ENCODE results near the gene HDLBP. TPM values are rescaled to one million over a fixed set of nuclear protein-coding genes. Genes with fewer than 3 reads are reported as not detected.

Gene HDLBP
- total and polyA plus RNA-seq, 2 experiments from 2014 or later = 230 to 306 TPM

GRCh38 chr2:241260911-241261310 lies 54.6 kb downstream of the HDLBP start (continued):
- TF ChIP-seq NANOG (IDR thresholded peaks at IDR 0.05; ENCODE audit: borderline replicate concordance) = no peak
- no peak for TF ChIP-seq ETS1 (IDR thresholded peaks at IDR 0.05)
- no peak for TF ChIP-seq CREB1 (CRISPR knock-in tag; IDR thresholded peaks at IDR 0.05; ENCODE audit: low read depth)
- TF ChIP-seq STAT1 (IDR thresholded peaks at IDR 0.05; ENCODE audit: unreplicated experiment) = no peak
- no peak for TF ChIP-seq ZNF331 (CRISPR knock-in tag; IDR thresholded peaks at IDR 0.05; ENCODE audit: low read depth)
- no peak for TF ChIP-seq POLR2AphosphoS5 (IDR thresholded peaks at IDR 0.05; ENCODE audit: low read depth)
- TF ChIP-seq, protein P1, sequence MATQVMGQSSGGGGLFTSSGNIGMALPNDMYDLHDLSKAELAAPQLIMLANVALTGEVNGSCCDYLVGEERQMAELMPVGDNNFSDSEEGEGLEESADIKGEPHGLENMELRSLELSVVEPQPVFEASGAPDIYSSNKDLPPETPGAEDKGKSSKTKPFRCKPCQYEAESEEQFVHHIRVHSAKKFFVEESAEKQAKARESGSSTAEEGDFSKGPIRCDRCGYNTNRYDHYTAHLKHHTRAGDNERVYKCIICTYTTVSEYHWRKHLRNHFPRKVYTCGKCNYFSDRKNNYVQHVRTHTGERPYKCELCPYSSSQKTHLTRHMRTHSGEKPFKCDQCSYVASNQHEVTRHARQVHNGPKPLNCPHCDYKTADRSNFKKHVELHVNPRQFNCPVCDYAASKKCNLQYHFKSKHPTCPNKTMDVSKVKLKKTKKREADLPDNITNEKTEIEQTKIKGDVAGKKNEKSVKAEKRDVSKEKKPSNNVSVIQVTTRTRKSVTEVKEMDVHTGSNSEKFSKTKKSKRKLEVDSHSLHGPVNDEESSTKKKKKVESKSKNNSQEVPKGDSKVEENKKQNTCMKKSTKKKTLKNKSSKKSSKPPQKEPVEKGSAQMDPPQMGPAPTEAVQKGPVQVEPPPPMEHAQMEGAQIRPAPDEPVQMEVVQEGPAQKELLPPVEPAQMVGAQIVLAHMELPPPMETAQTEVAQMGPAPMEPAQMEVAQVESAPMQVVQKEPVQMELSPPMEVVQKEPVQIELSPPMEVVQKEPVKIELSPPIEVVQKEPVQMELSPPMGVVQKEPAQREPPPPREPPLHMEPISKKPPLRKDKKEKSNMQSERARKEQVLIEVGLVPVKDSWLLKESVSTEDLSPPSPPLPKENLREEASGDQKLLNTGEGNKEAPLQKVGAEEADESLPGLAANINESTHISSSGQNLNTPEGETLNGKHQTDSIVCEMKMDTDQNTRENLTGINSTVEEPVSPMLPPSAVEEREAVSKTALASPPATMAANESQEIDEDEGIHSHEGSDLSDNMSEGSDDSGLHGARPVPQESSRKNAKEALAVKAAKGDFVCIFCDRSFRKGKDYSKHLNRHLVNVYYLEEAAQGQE (IDR thresholded peaks at IDR 0.05; ENCODE audit: unreplicated experiment) = no peak

GRCh38 chr2:241258505-241259280 lies 56.8 kb downstream of the HDLBP start:
- DNase-seq (ENCODE audit: low spot score) (no peak), ATAC-seq (no peak)
- H4K20me1 ChIP-seq (replicated peaks; ENCODE audit: insufficient read depth) = peaks cover 21% of the 10 kb centered on the region
- H3K27me3 Mint-ChIP-seq (ENCODE audit: insufficient read depth, low read depth, poor library complexity) = peaks cover 3% of the 10 kb centered on the region
- peaks cover 62% of the 10 kb centered on the region for H3K36me3 ChIP-seq (ENCODE audit: insufficient read depth)
- H3K9me2 ChIP-seq (ENCODE audit: insufficient read depth) = no peaks in the 10 kb centered on the region
- H2AFZ ChIP-seq = no peak overlapping the region
- peaks cover 87% of the 10 kb centered on the region for H3K36me3 Mint-ChIP-seq (ENCODE audit: low read depth)
- H3K4me1 ChIP-seq (ENCODE audit: insufficient read depth) = no peaks in the 10 kb centered on the region
- no peaks in the 10 kb centered on the region for H3K4me1 Mint-ChIP-seq
- H3K9me3 Mint-ChIP-seq = no peaks in the 10 kb centered on the region
- no peaks in the 10 kb centered on the region for H3K27me3 ChIP-seq (ENCODE audit: insufficient read depth)
- H3K27ac ChIP-seq (ENCODE audit: low read depth) = no peak overlapping the region
- H3K4me2 ChIP-seq = no peak overlapping the region
- no peaks in the 10 kb centered on the region for H3F3A ChIP-seq (replicated peaks; ENCODE audit: low read depth)
- H3K27ac Mint-ChIP-seq = 0 out of 2 replicates have a peak overlapping the region, but pooled peaks have one; percentile 5
- no peak overlapping the region for H3K4me3 Mint-ChIP-seq
- H3K79me2 ChIP-seq (replicated peaks; ENCODE audit: insufficient read depth) = peaks cover 16% of the 10 kb centered on the region; the same call in 1 of the 2 replicates
- H3K4me3 ChIP-seq = no peak overlapping the region
- TF ChIP-seq CREB1 (CRISPR knock-in tag; IDR thresholded peaks at IDR 0.05; ENCODE audit: low read depth) = no peak
- TF ChIP-seq ETS1 (IDR thresholded peaks at IDR 0.05) = no peak
- TF ChIP-seq ZNF331 (CRISPR knock-in tag; IDR thresholded peaks at IDR 0.05; ENCODE audit: low read depth) = no peak
- no peak for TF ChIP-seq CTCF (conservative IDR thresholded peaks at IDR 0.05; ENCODE audit: low read depth in 2 of 2)
- no peak for TF ChIP-seq STAT1 (IDR thresholded peaks at IDR 0.05; ENCODE audit: unreplicated experiment)
- no peak for TF ChIP-seq EZH2phosphoT487 (IDR thresholded peaks at IDR 0.05; ENCODE audit: unreplicated experiment)
- TF ChIP-seq NANOG (IDR thresholded peaks at IDR 0.05; ENCODE audit: borderline replicate concordance) = no peak
- no peak for TF ChIP-seq ZNF114 (CRISPR knock-in tag; IDR thresholded peaks at IDR 0.05)
- no peak for TF ChIP-seq JUNB (IDR thresholded peaks at IDR 0.05; ENCODE audit: unreplicated experiment)
- TF ChIP-seq POLR2AphosphoS5 (IDR thresholded peaks at IDR 0.05; ENCODE audit: low read depth) = no peak
- no peak for TF ChIP-seq EZH2 (IDR thresholded peaks at IDR 0.05; ENCODE audit: low read depth, unreplicated experiment)
- TF ChIP-seq, protein P1 (IDR thresholded peaks at IDR 0.05; ENCODE audit: unreplicated experiment) = no peak
